GM21360 (cell line): ENCODE measurements around the gene ZBTB7C.

Experiments used
- ATAC-seq: cut with Tn5 transposase; IDR thresholded peaks from one replicate; pipeline ENCODE4 v1.9.1; 2021; ENCODE audit warnings: mild to moderate bottlenecking, moderate library complexity; ENCODE audit not compliant: unreplicated experiment

Gene ZBTB7C

GRCh38 chr18:48326901-48327675, 82.1 kb downstream of the ZBTB7C start:
- no peak for ATAC-seq

- ATAC-seq = no peak
These were observed 84.0 kb downstream of the ZBTB7C start for GRCh38 chr18:48325115-48325665.

- no peak for ATAC-seq
These were observed 84.5 kb downstream of the ZBTB7C start for GRCh38 chr18:48324651-48325050.

GRCh38 chr18:48323151-48323550, 86.0 kb downstream of the ZBTB7C start:
- no peak for ATAC-seq

- ATAC-seq = no peak
These were observed 87.6 kb downstream of the ZBTB7C start for GRCh38 chr18:48321536-48321935.

GRCh38 chr18:48321121-48321520, 88.1 kb downstream of the ZBTB7C start:
- no peak for ATAC-seq

GRCh38 chr18:48320639-48320945, 88.6 kb downstream of the ZBTB7C start:
- ATAC-seq = no peak

GRCh38 chr18:48319801-48320638, 89.2 kb downstream of the ZBTB7C start:
- no peak for ATAC-seq

- no peak for ATAC-seq
These were observed 90.7 kb downstream of the ZBTB7C start for GRCh38 chr18:48318436-48318835.

GRCh38 chr18:48317781-48318381, 91.3 kb downstream of the ZBTB7C start:
- no peak for ATAC-seq

- no peak for ATAC-seq
These were observed 93.0 kb downstream of the ZBTB7C start for GRCh38 chr18:48316177-48316576.

- ATAC-seq = no peak
These were observed 94.5 kb downstream of the ZBTB7C start for GRCh38 chr18:48314690-48315089.

- ATAC-seq = no peak
These were observed 95.4 kb downstream of the ZBTB7C start for GRCh38 chr18:48313792-48314191.

GRCh38 chr18:48312066-48312465, 97.1 kb downstream of the ZBTB7C start:
- no peak for ATAC-seq

GRCh38 chr18:48310999-48311398, 98.2 kb downstream of the ZBTB7C start:
- no peak for ATAC-seq

- no peak for ATAC-seq
These were observed 98.8 kb downstream of the ZBTB7C start for GRCh38 chr18:48310353-48310752.

- no peak for ATAC-seq
These were observed 100.2 kb downstream of the ZBTB7C start for GRCh38 chr18:48308755-48309575.

- ATAC-seq = no peak
These were observed 101.1 kb downstream of the ZBTB7C start for GRCh38 chr18:48308027-48308635.

GRCh38 chr18:48306838-48307237, 102.3 kb downstream of the ZBTB7C start:
- no peak for ATAC-seq
